HG03575 (cell line): Measurements from ENCODE around the gene SPN.
"Not testable (repeated sequence)": the region's sequence is repeated elsewhere in the genome, so short reads cannot be mapped to it uniquely, and the experiment has no call there.

Experiments
- ATAC-seq: cut with Tn5 transposase; IDR thresholded peaks from one replicate; pipeline ENCODE4 v1.9.1; 2021; ENCODE audit not compliant: unreplicated experiment, insufficient number of reproducible peaks, low FRiP score; ENCODE audit errors: extremely low read depth

SPN gene

GRCh38 chr16:29698042-29698441 is 35.0 kb downstream of the SPN start:
- ATAC-seq = no peak

GRCh38 chr16:29698484-29699323 is 35.7 kb downstream of the SPN start:
- ATAC-seq = no peak

- no peak for ATAC-seq
Observed at GRCh38 chr16:29699324-29700219, 36.5 kb downstream of the SPN start.

GRCh38 chr16:29700253-29700987 is 37.4 kb downstream of the SPN start:
- ATAC-seq = no peak

GRCh38 chr16:29701214-29701555 is 38.1 kb downstream of the SPN start:
- no peak for ATAC-seq

- ATAC-seq = no peak
Observed at GRCh38 chr16:29702269-29702668, 39.2 kb downstream of the SPN start.

- no peak for ATAC-seq
Observed at GRCh38 chr16:29705030-29705429, 42.0 kb downstream of the SPN start.

GRCh38 chr16:29707160-29707559 is 44.1 kb downstream of the SPN start:
- ATAC-seq = not testable (repeated sequence)

- no peak for ATAC-seq
Observed at GRCh38 chr16:29708917-29709600, 46.0 kb downstream of the SPN start.

- not testable (repeated sequence) for ATAC-seq
Observed at GRCh38 chr16:29709657-29710056, 46.6 kb downstream of the SPN start.

GRCh38 chr16:29710227-29711219 is 47.5 kb downstream of the SPN start:
- no peak for ATAC-seq

GRCh38 chr16:29712809-29713208 is 49.8 kb downstream of the SPN start:
- no peak for ATAC-seq

GRCh38 chr16:29714396-29714795 is 51.3 kb downstream of the SPN start:
- no peak for ATAC-seq

GRCh38 chr16:29714972-29715371 is 51.9 kb downstream of the SPN start:
- ATAC-seq = no peak

- no peak for ATAC-seq
Observed at GRCh38 chr16:29717113-29717512, 54.1 kb downstream of the SPN start.

GRCh38 chr16:29719063-29719462 is 56.0 kb downstream of the SPN start:
- ATAC-seq = no peak
